HG03108 (cell line): ENCODE measurements around the gene KNDC1.
"Not testable (repeated sequence)": the region's sequence is repeated elsewhere in the genome, so short reads cannot be mapped to it uniquely, and the experiment has no call there.

Experiments used
- ATAC-seq: cut with Tn5 transposase; IDR thresholded peaks from one replicate; pipeline ENCODE4 v1.9.1; 2021; ENCODE audit warnings: moderate library complexity; ENCODE audit not compliant: unreplicated experiment

The KNDC1 gene

GRCh38 chr10:133217800-133218589 is 58.0 kb downstream of the KNDC1 start:
- no peak for ATAC-seq

- no peak for ATAC-seq
Measured at GRCh38 chr10:133218891-133219290, 58.9 kb downstream of the KNDC1 start.

GRCh38 chr10:133219782-133220181 is 59.8 kb downstream of the KNDC1 start:
- no peak for ATAC-seq

- ATAC-seq = no peak
Measured at GRCh38 chr10:133221331-133221730, 61.3 kb downstream of the KNDC1 start.

GRCh38 chr10:133221756-133222155 is 61.7 kb downstream of the KNDC1 start:
- ATAC-seq = not testable (repeated sequence)

GRCh38 chr10:133224076-133224475 is 64.1 kb downstream of the KNDC1 start:
- no peak for ATAC-seq

- ATAC-seq = no peak
Measured at GRCh38 chr10:133224756-133225372, 64.8 kb downstream of the KNDC1 start.

- ATAC-seq = no peak
Measured at GRCh38 chr10:133225707-133226191, 65.7 kb downstream of the KNDC1 start.

- no peak for ATAC-seq
Measured at GRCh38 chr10:133226251-133226808, 66.3 kb downstream of the KNDC1 start.

GRCh38 chr10:133227256-133227655 is 67.2 kb downstream of the KNDC1 start:
- ATAC-seq = no peak

GRCh38 chr10:133229265-133230043 is 69.4 kb downstream of the KNDC1 start:
- ATAC-seq = no peak

GRCh38 chr10:133230044-133230361 is 70.0 kb downstream of the KNDC1 start, which contains the start of gene UTF1:
Gene UTF1 (plus strand): TSS chr10:133230217. CDS start chr10:133230289, 72 bp downstream.
- ATAC-seq = no peak

GRCh38 chr10:133230387-133231195 is 70.6 kb downstream of the KNDC1 start:
- no peak for ATAC-seq

GRCh38 chr10:133231244-133231945 is 71.4 kb downstream of the KNDC1 start:
- ATAC-seq = no peak

GRCh38 chr10:133231946-133232574 is 72.0 kb downstream of the KNDC1 start:
- ATAC-seq = no peak

- ATAC-seq = not testable (repeated sequence)
Measured at GRCh38 chr10:133234796-133235195, 74.8 kb downstream of the KNDC1 start.

GRCh38 chr10:133235265-133235855 is 75.3 kb downstream of the KNDC1 start:
- ATAC-seq = no peak

GRCh38 chr10:133235932-133236331 is 75.9 kb downstream of the KNDC1 start:
- ATAC-seq = no peak
